RWPE1 (cell line): ENCODE measurements around the gene CDSN.

Source experiments
- CTCF ChIA-PET: fragments of 350-600 bp; sonication (Branson Sonifier 250); formaldehyde crosslinking; extraction: SDS; loops from one replicate; lab custom pipeline; 2021; lab: Yijun Ruan, JAX
- POLR2A ChIA-PET: fragments of 400-600 bp; formaldehyde crosslinking; extraction: SDS; loops from one replicate; lab custom pipeline; 2020; ENCODE audit warnings: antibody characterized with exemption; ENCODE audit not compliant: low non-redundant PET; lab: Yijun Ruan, JAX
- DNase-seq: peaks from one replicate; pipeline ENCODE4 v3.0.0; 2012; ENCODE audit warnings: low spot score
- H3K27ac ChIP-seq: fragments of 450-650 bp; 2 replicates; pipeline ENCODE4 v1.5.1; 2017
- TF ChIP-seq, protein P1 (sequence below): fragments of 450-650 bp; conservative IDR thresholded peaks from 2 replicates; pipeline ENCODE4 v1.5.1; 2017; ENCODE audit warnings: low read depth, mild to moderate bottlenecking

Gene CDSN

DNA sequence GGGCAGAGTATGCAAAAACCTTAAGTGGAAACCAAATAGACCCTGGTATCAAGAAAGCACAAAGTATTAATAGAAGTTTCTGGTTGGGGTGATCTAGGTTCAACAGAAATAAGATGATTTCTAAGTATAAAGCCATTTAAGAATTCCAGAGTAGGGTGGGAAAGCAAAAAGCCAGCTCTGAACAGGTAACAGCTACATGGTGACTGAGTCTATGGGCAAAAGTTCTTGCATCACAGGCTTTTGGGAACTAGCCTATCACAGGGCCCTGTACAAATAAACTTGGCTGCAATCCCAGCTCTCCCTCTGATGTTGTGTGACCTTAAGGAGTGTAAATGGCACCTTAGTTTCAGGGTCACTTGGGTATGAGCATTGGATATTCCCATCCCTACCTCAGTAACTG lies 43.7 kb upstream of the CDSN start:
- no peak for DNase-seq
- no peak overlapping the region for H3K27ac ChIP-seq
- ChIA-PET POLR2A (no interaction called here), CTCF (interaction anchor here (0.7 kb wide), 1 partner anchor 28 kb away, joined by 4 read pairs; no protein-coding TSS in a partner anchor)
- TF ChIP-seq, protein P1, sequence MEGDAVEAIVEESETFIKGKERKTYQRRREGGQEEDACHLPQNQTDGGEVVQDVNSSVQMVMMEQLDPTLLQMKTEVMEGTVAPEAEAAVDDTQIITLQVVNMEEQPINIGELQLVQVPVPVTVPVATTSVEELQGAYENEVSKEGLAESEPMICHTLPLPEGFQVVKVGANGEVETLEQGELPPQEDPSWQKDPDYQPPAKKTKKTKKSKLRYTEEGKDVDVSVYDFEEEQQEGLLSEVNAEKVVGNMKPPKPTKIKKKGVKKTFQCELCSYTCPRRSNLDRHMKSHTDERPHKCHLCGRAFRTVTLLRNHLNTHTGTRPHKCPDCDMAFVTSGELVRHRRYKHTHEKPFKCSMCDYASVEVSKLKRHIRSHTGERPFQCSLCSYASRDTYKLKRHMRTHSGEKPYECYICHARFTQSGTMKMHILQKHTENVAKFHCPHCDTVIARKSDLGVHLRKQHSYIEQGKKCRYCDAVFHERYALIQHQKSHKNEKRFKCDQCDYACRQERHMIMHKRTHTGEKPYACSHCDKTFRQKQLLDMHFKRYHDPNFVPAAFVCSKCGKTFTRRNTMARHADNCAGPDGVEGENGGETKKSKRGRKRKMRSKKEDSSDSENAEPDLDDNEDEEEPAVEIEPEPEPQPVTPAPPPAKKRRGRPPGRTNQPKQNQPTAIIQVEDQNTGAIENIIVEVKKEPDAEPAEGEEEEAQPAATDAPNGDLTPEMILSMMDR: no peak

DNA sequence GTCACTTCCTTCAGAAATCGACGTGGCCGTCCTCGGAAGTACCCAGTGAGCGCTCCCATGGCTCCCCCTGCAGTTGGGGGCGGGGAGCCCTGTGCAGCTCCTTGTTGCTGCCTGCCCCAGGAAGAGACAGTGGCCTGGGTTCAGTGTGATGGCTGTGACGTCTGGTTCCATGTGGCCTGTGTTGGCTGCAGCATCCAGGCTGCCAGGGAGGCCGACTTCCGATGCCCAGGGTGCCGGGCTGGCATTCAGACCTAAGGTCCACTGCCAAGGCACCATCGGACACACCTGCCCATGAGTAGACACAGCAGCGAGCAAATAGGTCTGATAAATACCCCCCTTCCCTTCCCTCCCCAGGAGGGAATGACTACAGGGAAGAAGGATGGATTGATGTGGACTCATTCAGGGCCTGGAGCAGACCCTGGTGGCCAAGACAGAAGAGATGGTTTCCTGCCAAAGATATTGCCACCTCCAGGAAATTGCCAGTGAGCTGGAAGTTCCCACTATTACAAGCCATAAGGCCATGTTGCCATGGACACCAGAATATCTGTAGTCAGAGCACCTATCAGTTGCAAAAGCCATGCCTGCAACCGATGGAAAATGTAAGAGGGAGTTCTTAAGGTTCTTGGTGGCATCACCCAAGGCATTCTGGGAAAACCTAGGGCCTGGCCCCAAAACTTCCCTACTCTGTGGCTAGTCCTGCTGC lies 42.4 kb upstream of the CDSN start:
- TF ChIP-seq, protein P1: no peak
- H3K27ac ChIP-seq: no peak overlapping the region
- POLR2A ChIA-PET: no interaction called here
- CTCF ChIA-PET: no interaction called here
- DNase-seq: no peak

DNA sequence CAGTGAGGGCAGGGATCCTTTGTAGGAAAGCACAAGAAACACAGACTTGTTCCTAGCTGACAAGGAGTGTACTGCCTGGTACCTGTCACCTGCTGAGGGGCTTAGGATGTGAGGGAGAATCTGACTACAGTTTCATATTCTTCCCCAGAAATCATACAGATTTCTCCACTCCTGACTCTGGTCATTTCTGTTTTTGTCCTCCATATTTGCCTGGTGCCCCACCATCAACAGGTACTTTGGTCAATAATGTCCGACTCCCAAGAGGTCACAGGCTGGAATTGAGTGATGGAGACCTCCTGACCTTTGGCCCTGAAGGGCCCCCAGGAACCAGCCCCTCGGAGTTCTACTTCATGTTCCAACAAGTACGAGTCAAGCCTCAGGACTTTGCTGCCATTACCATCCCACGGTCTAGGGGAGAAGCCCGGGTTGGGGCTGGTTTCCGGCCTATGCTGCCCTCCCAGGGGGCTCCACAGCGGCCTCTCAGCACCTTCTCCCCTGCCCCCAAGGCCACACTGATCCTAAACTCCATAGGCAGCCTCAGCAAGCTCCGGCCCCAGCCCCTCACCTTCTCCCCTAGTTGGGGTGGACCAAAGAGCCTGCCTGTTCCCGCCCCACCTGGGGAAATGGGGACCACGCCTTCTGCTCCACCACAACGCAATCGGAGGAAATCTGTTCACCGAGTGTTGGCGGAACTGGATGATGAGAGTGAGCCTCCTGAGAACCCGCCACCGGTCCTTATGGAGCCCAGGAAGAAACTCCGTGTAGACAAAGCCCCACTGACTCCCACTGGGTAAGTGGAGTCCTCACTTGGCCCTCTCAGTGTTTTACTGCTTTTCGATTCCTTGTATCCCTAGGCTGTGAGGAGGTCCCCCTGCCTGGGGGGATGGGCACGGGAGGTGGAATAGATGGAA lies 41.2 kb upstream of the CDSN start:
- TF ChIP-seq, protein P1: no peak
- DNase-seq: no peak
- peak overlapping the region; percentile 14; the same call in 1 of the 2 replicates for H3K27ac ChIP-seq
- ChIA-PET POLR2A (no interaction called here), CTCF (interaction anchor here (0.7 to 1.0 kb wide), 2 partner anchors 31 to 42 kb away, joined by 3 to 4 read pairs; no protein-coding TSS in a partner anchor)

DNA sequence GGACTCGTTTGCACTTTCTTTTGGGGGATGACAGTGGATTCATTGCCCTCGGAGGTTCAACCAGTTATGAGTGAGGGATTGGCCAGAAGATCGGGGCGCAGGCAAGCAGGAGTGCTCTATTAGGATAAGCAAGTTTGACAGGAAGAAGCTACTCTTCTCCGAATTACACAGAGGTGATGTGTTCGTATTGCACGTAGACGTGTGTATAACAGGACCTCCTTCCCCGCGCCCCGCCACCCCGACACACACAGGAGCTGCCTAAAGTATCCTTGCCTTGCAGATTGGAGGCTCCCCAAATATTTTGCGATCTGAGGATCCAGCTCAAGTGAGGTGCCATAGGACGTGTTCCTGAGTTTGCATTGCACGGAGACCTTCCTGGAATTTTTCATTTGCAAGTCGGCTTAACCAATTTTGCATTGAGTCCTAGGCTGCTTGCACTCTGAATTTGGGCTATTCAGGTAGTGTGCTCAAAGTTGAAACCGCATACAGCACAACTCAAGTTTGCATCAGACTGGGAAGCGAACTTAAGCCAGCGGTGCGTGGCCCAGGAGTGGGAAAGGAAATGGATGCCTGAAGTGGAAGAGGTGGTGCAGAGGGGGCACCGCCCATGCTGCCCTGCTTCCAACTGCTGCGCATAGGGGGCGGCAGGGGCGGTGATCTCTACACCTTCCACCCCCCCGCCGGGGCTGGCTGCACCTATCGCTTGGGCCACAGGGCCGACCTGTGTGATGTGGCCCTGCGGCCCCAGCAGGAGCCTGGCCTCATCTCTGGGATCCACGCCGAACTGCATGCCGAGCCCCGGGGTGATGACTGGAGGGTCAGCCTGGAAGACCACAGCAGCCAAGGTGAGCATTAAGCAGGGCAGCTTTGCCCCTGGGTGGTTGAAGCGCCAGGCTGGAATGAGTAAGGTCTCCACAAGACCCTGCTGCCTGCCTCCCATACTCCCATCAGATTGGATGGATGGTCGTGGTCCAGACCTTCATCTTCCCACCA lies 38.9 kb upstream of the CDSN start:
- TF ChIP-seq, protein P1: peak; percentile 16
- POLR2A ChIA-PET: no interaction called here
- peak; percentile 49 for DNase-seq
- H3K27ac ChIP-seq: peak overlapping the region; percentile 82
- CTCF ChIA-PET: interaction anchor here (0.6 to 1.3 kb wide), 3 partner anchors 33 to 1819 kb away, joined by 3 to 7 read pairs (median 4); no protein-coding TSS in a partner anchor

DNA sequence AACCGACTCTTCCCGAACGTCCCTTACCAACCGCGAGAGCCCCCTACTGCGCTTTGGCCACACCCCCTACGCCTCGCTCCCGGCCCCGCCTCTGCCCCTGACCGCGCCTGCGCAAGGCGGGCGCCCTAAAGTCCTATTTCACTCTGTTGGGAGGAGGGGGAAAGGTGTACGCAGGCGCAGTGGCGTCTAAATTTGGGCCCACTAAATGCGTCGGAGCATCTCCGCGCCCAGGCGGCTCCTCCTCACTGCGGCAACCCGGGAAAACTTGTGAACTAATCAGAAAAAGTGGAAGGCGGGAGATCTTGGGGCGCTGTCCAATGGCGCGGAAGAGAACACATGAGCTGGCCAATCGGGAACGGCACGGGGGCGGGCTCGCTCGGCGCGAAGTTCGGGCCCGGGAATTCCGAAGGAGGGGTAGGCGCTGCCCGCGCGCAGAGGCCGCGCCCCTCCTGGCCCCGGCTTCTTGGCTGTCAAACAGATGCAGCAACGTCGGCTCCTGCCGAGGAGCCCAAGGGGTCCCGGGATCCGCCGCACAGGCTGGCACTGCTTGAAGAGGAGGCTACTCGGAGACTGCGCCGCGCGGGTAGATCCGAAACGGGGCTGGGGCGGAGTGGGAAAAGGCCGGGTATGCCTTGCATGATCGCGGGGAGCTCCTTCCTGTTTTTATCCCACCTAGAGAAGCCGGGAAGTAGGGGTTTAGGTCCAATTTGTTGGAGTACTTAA lies 38.1 kb upstream of the CDSN start, which contains the start of gene TCF19:
TSS of gene TCF19 (plus strand) at position 450 of the 723 bp plus-strand sequence. CDS start 881 bp downstream, outside the sequence.
- peak within 1 kb of the TSS; percentile 82 for H3K27ac ChIP-seq
- ChIA-PET POLR2A (no interaction called here), CTCF (interaction anchor here (0.6 to 1.3 kb wide), 3 partner anchors 34 to 1820 kb away, joined by 3 to 7 read pairs (median 4); no protein-coding TSS in a partner anchor)
- TF ChIP-seq, protein P1: no peak
- DNase-seq: peak; percentile 100
